ENCODE results near the gene ARHGAP6. TPM values are rescaled to one million over a fixed set of nuclear protein-coding genes. Genes with fewer than 3 reads are reported as not detected.
"Not testable (repeated sequence)": the region's sequence is repeated elsewhere in the genome, so short reads cannot be mapped to it uniquely, and the experiment has no call there.

The ARHGAP6 gene
- polyA plus RNA-seq, 2 of the 4 experiments (the other 2 are of a cell fraction), result 0.04 TPM; not detected in 1

DNA sequence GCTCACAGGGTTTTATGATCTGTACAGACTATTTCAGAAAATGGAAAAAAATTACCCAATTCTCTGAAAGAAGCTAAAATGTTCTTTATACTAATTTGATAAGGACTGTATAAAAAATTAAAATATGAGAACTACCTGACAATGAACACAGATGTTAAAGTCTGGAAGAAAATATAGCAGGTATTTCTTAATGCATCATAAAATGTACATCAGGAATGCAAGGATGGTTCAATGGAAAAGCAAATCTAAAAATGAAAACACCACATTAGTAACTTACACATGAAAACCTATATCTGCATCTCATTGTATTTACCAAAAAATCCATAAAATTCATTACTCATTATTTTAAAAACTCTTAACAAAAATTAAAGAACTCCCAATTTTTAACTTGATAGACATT is 39.4 kb downstream of the ARHGAP6 start:
- no peak overlapping the region for H3K27ac ChIP-seq
- FAIRE-seq (no peak), ATAC-seq (no peak)

GRCh38 chrX:11619441-11619840 is 46.3 kb downstream of the ARHGAP6 start:
- CTCF ChIA-PET, result no interaction called here
- WGBS (ENCODE audit: missing lambda C conversion rate), result 0% methylated on average over 1 of the region's 1 CpG
- H3K4me2 ChIP-seq, result no peak overlapping the region
- DNase-seq (ENCODE audit: low read depth in 1 of 2, low spot score in 1 of 2) (no peak), FAIRE-seq (no peak), ATAC-seq (no peak)
- POLR2A ChIA-PET, result no interaction called here
- TF ChIP-seq BCL3 (IDR thresholded peaks at IDR 0.05), result no peak
- no peak for TF ChIP-seq NFE2L2 (conservative IDR thresholded peaks at IDR 0.05; ENCODE audit: low read length)
- no peak for TF ChIP-seq RCOR1 (IDR thresholded peaks at IDR 0.05; ENCODE audit: low read depth, low read length)
- TF ChIP-seq CEBPB (IDR thresholded peaks at IDR 0.05), result no peak
- TF ChIP-seq FOSB (CRISPR knock-in tag; IDR thresholded peaks at IDR 0.05), result no peak
- no peak for TF ChIP-seq CHD4 (IDR thresholded peaks at IDR 0.05; ENCODE audit: borderline replicate concordance)
- no peak for TF ChIP-seq SMC3 (IDR thresholded peaks at IDR 0.05)
- TF ChIP-seq, protein P1, sequence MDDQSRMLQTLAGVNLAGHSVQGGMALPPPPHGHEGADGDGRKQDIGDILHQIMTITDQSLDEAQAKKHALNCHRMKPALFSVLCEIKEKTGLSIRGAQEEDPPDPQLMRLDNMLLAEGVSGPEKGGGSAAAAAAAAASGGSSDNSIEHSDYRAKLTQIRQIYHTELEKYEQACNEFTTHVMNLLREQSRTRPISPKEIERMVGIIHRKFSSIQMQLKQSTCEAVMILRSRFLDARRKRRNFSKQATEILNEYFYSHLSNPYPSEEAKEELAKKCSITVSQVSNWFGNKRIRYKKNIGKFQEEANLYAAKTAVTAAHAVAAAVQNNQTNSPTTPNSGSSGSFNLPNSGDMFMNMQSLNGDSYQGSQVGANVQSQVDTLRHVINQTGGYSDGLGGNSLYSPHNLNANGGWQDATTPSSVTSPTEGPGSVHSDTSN (IDR thresholded peaks at IDR 0.05), result no peak
- no peak for TF ChIP-seq ZFP36 (IDR thresholded peaks at IDR 0.05; ENCODE audit: borderline replicate concordance, partially characterized antibody)
- TF ChIP-seq HOXB5 (CRISPR knock-in tag; IDR thresholded peaks at IDR 0.05), result no peak
- no peak for TF ChIP-seq MYC (IDR thresholded peaks at IDR 0.05; ENCODE audit: borderline replicate concordance, low read length)
- no peak for TF ChIP-seq JUN (IDR thresholded peaks at IDR 0.05)
- no peak for TF ChIP-seq BHLHE40 (IDR thresholded peaks at IDR 0.05; ENCODE audit: low read depth, low read length)
- TF ChIP-seq, protein P2, sequence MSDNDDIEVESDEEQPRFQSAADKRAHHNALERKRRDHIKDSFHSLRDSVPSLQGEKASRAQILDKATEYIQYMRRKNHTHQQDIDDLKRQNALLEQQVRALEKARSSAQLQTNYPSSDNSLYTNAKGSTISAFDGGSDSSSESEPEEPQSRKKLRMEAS (IDR thresholded peaks at IDR 0.05), result no peak
- H3K4me1 ChIP-seq, result no peaks in the 10 kb centered on the region
- no peak overlapping the region for H3K4me3 ChIP-seq
- H3K9me3 ChIP-seq, result no peaks in the 10 kb centered on the region
- no peak overlapping the region for H3K27ac ChIP-seq

More for the DNA sequence above, 39.4 kb downstream of the ARHGAP6 start:
- H3K9me3 ChIP-seq, result no peaks in the 10 kb centered on the region
- TF ChIP-seq FOSB (CRISPR knock-in tag; IDR thresholded peaks at IDR 0.05), result no peak
- TF ChIP-seq E2F6 (IDR thresholded peaks at IDR 0.05; ENCODE audit: borderline replicate concordance, low read depth), result no peak
- TF ChIP-seq, protein P2 (IDR thresholded peaks at IDR 0.05), result no peak
- TF ChIP-seq FOSL2 (IDR thresholded peaks at IDR 0.05), result no peak
- TF ChIP-seq FOSL2 (CRISPR knock-in tag; IDR thresholded peaks at IDR 0.05), result no peak
- TF ChIP-seq ZFP36 (IDR thresholded peaks at IDR 0.05; ENCODE audit: borderline replicate concordance, partially characterized antibody), result no peak
- no peak for TF ChIP-seq ESRRA (IDR thresholded peaks at IDR 0.05; ENCODE audit: borderline replicate concordance, low read length)
- TF ChIP-seq, protein P3, sequence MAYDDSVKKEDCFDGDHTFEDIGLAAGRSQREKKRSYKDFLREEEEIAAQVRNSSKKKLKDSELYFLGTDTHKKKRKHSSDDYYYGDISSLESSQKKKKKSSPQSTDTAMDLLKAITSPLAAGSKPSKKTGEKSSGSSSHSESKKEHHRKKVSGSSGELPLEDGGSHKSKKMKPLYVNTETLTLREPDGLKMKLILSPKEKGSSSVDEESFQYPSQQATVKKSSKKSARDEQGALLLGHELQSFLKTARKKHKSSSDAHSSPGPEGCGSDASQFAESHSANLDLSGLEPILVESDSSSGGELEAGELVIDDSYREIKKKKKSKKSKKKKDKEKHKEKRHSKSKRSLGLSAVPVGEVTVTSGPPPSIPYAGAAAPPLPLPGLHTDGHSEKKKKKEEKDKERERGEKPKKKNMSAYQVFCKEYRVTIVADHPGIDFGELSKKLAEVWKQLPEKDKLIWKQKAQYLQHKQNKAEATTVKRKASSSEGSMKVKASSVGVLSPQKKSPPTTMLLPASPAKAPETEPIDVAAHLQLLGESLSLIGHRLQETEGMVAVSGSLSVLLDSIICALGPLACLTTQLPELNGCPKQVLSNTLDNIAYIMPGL (CRISPR knock-in tag; IDR thresholded peaks at IDR 0.05; ENCODE audit: borderline replicate concordance), result no peak
- H3K4me3 ChIP-seq, result no peak overlapping the region
- no peak for DNase-seq (ENCODE audit: low read depth in 1 of 2, low spot score in 1 of 2)
- ChIA-PET CTCF (no interaction called here), POLR2A (no interaction called here)
- no peak overlapping the region for H3K4me2 ChIP-seq
- no peaks in the 10 kb centered on the region for H3K4me1 ChIP-seq

DNA sequence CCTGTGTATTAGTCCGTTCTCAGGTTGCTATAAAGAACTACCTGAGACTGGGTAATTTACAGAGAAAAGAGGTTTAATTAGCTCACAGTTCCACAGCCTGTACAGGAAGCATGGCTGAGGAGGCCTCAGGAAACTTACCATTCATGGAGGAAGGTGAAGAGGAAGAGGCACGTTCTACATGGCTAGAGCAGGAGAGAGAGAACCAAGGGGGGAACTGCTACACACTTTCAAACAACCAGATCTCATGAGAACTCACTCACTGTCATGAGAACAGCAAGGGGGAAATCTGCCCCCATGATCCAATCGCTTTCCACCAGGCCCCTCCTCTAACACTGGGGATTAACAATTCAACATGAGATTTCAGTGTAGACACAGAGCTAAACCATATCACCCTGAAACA is 51.5 kb downstream of the ARHGAP6 start:
- DNase-seq (ENCODE audit: low read depth in 1 of 2, low spot score in 1 of 2); H3K4me1 ChIP-seq; H3K4me3 ChIP-seq; FAIRE-seq; POLR2A ChIA-PET; H3K9me3 ChIP-seq; ATAC-seq; H3K4me2 ChIP-seq; H3K27ac ChIP-seq: not testable (repeated sequence)
- CTCF ChIA-PET, result interaction anchor here (1.3 kb wide), 1 partner anchor 15 kb away, joined by 3 read pairs; no protein-coding TSS in a partner anchor
- WGBS (ENCODE audit: missing lambda C conversion rate), result 0% methylated on average over 3 of the region's 3 CpGs

All from A549 (cell line).